Tibial nerve (tissue), 4 donors: ENCODE measurements around the gene PCDH9. TPM values are rescaled to one million over a fixed set of nuclear protein-coding genes. Genes with fewer than 3 reads are reported as not detected.

Experiments
- DNase-seq, 2 donors: peaks; one replicate each; pipeline ENCODE4 v3.0.0-alpha.2; 2019; ENCODE audit warnings: low spot score in 2 of 2
- H3K27ac ChIP-seq, 4 donors: fragments of 200-600 bp; sonication (generic) in 3 of 4; one replicate each; pipeline ENCODE4 v1.5.1; 2017 to 2019; ENCODE audit warnings: mild to moderate bottlenecking in 1 of 4
- H3K27me3 ChIP-seq, 2 donors: fragments of 200-600 bp; sonication (generic) in 1 of 2; one replicate each; pipeline versions ENCODE4 v1.5.1 to v1.6.0; 2017 to 2019
- H3K36me3 ChIP-seq, 3 donors: fragments of 200-600 bp; sonication (generic); one replicate each; pipeline ENCODE4 v1.5.1; 2018 to 2019
- H3K4me1 ChIP-seq, 4 donors: fragments of 200-600 bp; sonication (generic) in 3 of 4; one replicate each; pipeline ENCODE4 v1.5.1; 2017 to 2019
- H3K4me3 ChIP-seq, 4 donors: fragments of 200-600 bp; sonication (generic) in 3 of 4; one replicate each; pipeline ENCODE4 v1.5.1; 2017 to 2019; ENCODE audit warnings: mild to moderate bottlenecking in 1 of 4, moderate library complexity in 1 of 4
- H3K9me3 ChIP-seq, 4 donors: fragments of 200-600 bp; sonication (generic) in 3 of 4; one replicate each; pipeline ENCODE4 v1.5.1; 2017 to 2019
- EP300 ChIP-seq, 2 donors: sonication (generic); formaldehyde crosslinking; IDR thresholded peaks; one replicate each; pipeline ENCODE4 v1.6.1; 2017; ENCODE audit warnings: antibody characterized with exemption in 2 of 2, mild to moderate bottlenecking in 1 of 2
- POLR2A ChIP-seq, 2 donors: fragments of 450-650 bp; IDR thresholded peaks; one replicate each; pipeline ENCODE4 v1.6.1; 2017; ENCODE audit warnings: antibody characterized with exemption in 2 of 2, mild to moderate bottlenecking in 2 of 2, moderate library complexity in 2 of 2
- WGBS, 2 donors: methylation state at CpG; one replicate each; pipeline ENCODE4 v1.1.5; 2018; 5-methylcytosine and 5-hydroxymethylcytosine counted together
- total RNA-seq, 4 donors: library from RNA; depleted of rRNA; stranded (reverse); fragments of >200 nt; gene quantifications; one replicate each; pipeline ENCODE4 v1.1.0, GENCODE V29; 2016
- TF ChIP-seq, protein P1 (sequence below), 5 experiments: fragments of 200-600 bp in 3 of 5; fragments of 450-650 bp in 2 of 5; sonication (generic) in 3 of 5; IDR thresholded peaks; one replicate each; pipeline ENCODE4 v1.5.1; 2016 to 2019; ENCODE audit warnings: antibody characterized with exemption in 5 of 5, mild to moderate bottlenecking in 3 of 5, moderate library complexity in 2 of 5

PCDH9 gene
- total RNA-seq, 4 donors from 2014 or later, result 11.8 to 28.6 (median 14.4) TPM

DNA sequence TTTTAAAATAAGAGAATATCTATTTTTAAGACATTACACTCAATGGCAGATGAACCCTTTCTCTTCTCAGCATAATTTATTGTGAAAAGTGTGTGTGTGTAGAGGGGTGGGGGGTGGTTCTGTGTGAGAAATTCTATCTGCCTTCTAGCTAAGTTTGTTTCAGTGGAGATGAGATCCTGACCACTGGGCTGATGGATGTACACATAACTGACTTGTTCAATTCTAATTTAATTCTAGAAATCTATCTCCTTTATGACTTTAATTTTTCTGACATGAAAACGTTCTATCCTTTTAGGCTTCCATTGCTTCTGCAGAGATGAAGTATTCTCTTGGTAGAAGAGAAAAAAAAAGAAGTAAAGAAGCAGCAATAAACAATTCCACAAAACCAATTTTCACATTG, 891.6 kb downstream of the PCDH9 start:
- no peaks in the 10 kb centered on the region for H3K4me1 ChIP-seq
- no peaks in the 10 kb centered on the region for H3K9me3 ChIP-seq
- H3K4me3 ChIP-seq, result no peak overlapping the region
- WGBS, 2 donors, result 48 to 49% methylated on average over 1 of the region's 1 CpG
- no peak overlapping the region for H3K27ac ChIP-seq
- no peak for DNase-seq
- no peaks in the 10 kb centered on the region for H3K36me3 ChIP-seq
- H3K27me3 ChIP-seq, result no peaks in the 10 kb centered on the region
- no peak for TF ChIP-seq EP300 (IDR thresholded peaks at IDR 0.05)
- TF ChIP-seq, protein P1, sequence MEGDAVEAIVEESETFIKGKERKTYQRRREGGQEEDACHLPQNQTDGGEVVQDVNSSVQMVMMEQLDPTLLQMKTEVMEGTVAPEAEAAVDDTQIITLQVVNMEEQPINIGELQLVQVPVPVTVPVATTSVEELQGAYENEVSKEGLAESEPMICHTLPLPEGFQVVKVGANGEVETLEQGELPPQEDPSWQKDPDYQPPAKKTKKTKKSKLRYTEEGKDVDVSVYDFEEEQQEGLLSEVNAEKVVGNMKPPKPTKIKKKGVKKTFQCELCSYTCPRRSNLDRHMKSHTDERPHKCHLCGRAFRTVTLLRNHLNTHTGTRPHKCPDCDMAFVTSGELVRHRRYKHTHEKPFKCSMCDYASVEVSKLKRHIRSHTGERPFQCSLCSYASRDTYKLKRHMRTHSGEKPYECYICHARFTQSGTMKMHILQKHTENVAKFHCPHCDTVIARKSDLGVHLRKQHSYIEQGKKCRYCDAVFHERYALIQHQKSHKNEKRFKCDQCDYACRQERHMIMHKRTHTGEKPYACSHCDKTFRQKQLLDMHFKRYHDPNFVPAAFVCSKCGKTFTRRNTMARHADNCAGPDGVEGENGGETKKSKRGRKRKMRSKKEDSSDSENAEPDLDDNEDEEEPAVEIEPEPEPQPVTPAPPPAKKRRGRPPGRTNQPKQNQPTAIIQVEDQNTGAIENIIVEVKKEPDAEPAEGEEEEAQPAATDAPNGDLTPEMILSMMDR (IDR thresholded peaks at IDR 0.05), result no peak

- no peak for TF ChIP-seq POLR2A (IDR thresholded peaks at IDR 0.05)
- TF ChIP-seq, protein P1 (IDR thresholded peaks at IDR 0.05), result no peak
- no peak for TF ChIP-seq EP300 (IDR thresholded peaks at IDR 0.05)
- Histone ChIP-seq H3K4me3 (no peak overlapping the region), H3K27me3 (no peaks in the 10 kb centered on the region), H3K4me1 (no peaks in the 10 kb centered on the region), H3K36me3 (no peaks in the 10 kb centered on the region), H3K9me3 (no peaks in the 10 kb centered on the region), H3K27ac (no peak overlapping the region)
- no peak for DNase-seq
- 81 to 97% methylated on average over 4 of the region's 4 CpGs for WGBS, 2 donors
These were observed 894.5 kb downstream of the PCDH9 start for GRCh38 chr13:66335626-66336025.

GRCh38 chr13:66329988-66330451, 900.1 kb downstream of the PCDH9 start:
- Histone ChIP-seq H3K27ac (no peak overlapping the region), H3K36me3 (no peaks in the 10 kb centered on the region), H3K4me1 (peaks cover 0 to 3% (median 0%) of the 10 kb centered on the region in 4 donors), H3K4me3 (no peak overlapping the region), H3K9me3 (no peaks in the 10 kb centered on the region), H3K27me3 (no peaks in the 10 kb centered on the region)
- no peak for DNase-seq
- 39 to 45% methylated on average over 1 of the region's 1 CpG for WGBS, 2 donors
- no peak for TF ChIP-seq EP300 (IDR thresholded peaks at IDR 0.05)
- TF ChIP-seq POLR2A (IDR thresholded peaks at IDR 0.05), result no peak
- TF ChIP-seq, protein P1 (IDR thresholded peaks at IDR 0.05), result no peak

DNA sequence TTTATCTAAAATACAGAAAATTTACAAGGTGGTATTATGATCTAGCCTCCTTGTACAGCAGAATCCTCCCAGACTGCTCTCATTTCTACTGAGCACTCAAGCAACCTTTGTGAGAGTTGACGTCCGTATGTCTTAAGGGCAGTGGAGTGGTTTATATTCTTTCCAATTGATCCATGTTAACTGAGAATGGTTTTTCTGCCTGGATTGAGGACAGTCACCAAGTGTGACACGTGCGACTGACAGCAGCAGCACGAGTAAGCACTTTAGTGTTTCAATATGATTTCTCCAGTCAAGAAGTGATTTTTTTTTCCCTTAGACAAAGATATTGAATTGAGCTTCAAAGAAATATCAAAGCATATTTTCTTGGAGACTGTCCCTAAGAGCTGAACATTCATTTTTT, 901.7 kb downstream of the PCDH9 start:
- DNase-seq, result no peak
- no peak overlapping the region for H3K27ac ChIP-seq
- 76 to 78% methylated on average over 5 of the region's 5 CpGs for WGBS, 2 donors
- H3K4me3 ChIP-seq, result no peak overlapping the region
- H3K4me1 ChIP-seq, result peaks cover 0 to 3% (median 0%) of the 10 kb centered on the region in 4 donors
- no peaks in the 10 kb centered on the region for H3K9me3 ChIP-seq
- no peaks in the 10 kb centered on the region for H3K36me3 ChIP-seq
- no peaks in the 10 kb centered on the region for H3K27me3 ChIP-seq
- TF ChIP-seq POLR2A (IDR thresholded peaks at IDR 0.05), result no peak
- TF ChIP-seq EP300 (IDR thresholded peaks at IDR 0.05), result no peak
- TF ChIP-seq, protein P1 (IDR thresholded peaks at IDR 0.05), result no peak

DNA sequence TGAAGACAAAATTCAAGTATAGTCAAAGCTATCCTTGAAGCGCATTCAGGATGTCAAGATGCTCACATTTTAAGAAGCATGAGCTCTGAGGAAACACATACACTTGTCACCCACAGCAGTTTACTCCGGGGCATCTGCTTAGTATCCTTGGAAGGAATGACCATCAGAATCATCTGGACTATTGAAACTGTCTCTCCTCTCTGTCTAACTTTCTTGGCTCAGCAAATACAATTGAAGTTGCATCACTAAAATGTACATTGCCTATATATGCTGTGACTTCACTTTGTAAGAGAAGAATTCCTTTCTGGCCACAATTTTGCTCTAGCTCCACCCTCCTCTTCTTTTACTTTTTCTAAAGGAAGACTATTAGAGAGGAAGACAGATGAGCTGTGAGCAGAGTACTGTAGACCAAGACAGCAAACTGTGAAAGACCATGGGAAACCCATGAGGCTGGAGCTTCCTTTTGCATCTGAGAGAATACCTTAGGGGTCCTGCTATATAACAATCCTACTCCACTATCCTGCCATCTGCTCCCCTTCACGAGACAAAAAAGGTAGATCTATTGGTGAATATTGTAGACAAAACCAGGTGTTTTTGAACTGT, 906.3 kb downstream of the PCDH9 start:
- Histone ChIP-seq H3K4me1 (no peaks in the 10 kb centered on the region), H3K9me3 (no peaks in the 10 kb centered on the region), H3K36me3 (no peaks in the 10 kb centered on the region), H3K27ac (no peak overlapping the region), H3K4me3 (no peak overlapping the region), H3K27me3 (no peaks in the 10 kb centered on the region)
- 88 to 90% methylated on average over 3 of the region's 3 CpGs for WGBS, 2 donors
- no peak for TF ChIP-seq EP300 (IDR thresholded peaks at IDR 0.05)
- TF ChIP-seq POLR2A (IDR thresholded peaks at IDR 0.05), result no peak
- TF ChIP-seq, protein P1 (IDR thresholded peaks at IDR 0.05), result no peak
- no peak for DNase-seq
